Measurements from ENCODE around the gene CFAP206. TPM values are rescaled to one million over a fixed set of nuclear protein-coding genes. Genes with fewer than 3 reads are reported as not detected.

CFAP206 gene
- polyA plus RNA-seq, 1 donor from 2014 or later = 6.6 TPM

- no peaks in the 10 kb centered on the region for H4K20me1 ChIP-seq (ENCODE audit: insufficient read depth)
- no peaks in the 10 kb centered on the region for H3K79me2 ChIP-seq (replicated peaks; ENCODE audit: insufficient read depth, low read length)
- H3K9ac ChIP-seq (ENCODE audit: low read length) = no peak overlapping the region
- no peak overlapping the region for H2AFZ ChIP-seq (ENCODE audit: low read depth, low read length)
- H3K9me3 ChIP-seq (ENCODE audit: low read length) = no peaks in the 10 kb centered on the region
- TF ChIP-seq, protein P1, sequence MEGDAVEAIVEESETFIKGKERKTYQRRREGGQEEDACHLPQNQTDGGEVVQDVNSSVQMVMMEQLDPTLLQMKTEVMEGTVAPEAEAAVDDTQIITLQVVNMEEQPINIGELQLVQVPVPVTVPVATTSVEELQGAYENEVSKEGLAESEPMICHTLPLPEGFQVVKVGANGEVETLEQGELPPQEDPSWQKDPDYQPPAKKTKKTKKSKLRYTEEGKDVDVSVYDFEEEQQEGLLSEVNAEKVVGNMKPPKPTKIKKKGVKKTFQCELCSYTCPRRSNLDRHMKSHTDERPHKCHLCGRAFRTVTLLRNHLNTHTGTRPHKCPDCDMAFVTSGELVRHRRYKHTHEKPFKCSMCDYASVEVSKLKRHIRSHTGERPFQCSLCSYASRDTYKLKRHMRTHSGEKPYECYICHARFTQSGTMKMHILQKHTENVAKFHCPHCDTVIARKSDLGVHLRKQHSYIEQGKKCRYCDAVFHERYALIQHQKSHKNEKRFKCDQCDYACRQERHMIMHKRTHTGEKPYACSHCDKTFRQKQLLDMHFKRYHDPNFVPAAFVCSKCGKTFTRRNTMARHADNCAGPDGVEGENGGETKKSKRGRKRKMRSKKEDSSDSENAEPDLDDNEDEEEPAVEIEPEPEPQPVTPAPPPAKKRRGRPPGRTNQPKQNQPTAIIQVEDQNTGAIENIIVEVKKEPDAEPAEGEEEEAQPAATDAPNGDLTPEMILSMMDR (IDR thresholded peaks at IDR 0.05; ENCODE audit: poor library complexity, severe bottlenecking) = no peak
- TF ChIP-seq RAD21 (conservative IDR thresholded peaks at IDR 0.05) = no peak
- TF ChIP-seq MXI1 (conservative IDR thresholded peaks at IDR 0.05; ENCODE audit: poor library complexity, severe bottlenecking) = no peak
- no peak for TF ChIP-seq SMC3 (conservative IDR thresholded peaks at IDR 0.05; ENCODE audit: poor library complexity)
- H3K9me2 ChIP-seq (ENCODE audit: insufficient read depth, low read length) = no peaks in the 10 kb centered on the region
- no peak overlapping the region for H3K4me2 ChIP-seq (ENCODE audit: low read length)
- no peaks in the 10 kb centered on the region for H3F3A ChIP-seq (ENCODE audit: insufficient read depth, low read length, poor library complexity, severe bottlenecking)
- no peaks in the 10 kb centered on the region for H3K36me3 ChIP-seq (ENCODE audit: insufficient read depth, low read length)
- no peak overlapping the region for H3K4me3 ChIP-seq (ENCODE audit: low read length)
- no peaks in the 10 kb centered on the region for H3K27me3 ChIP-seq (ENCODE audit: insufficient read depth, low read depth, low read length)
- no peak overlapping the region for H3K27ac ChIP-seq (ENCODE audit: low read length)
Measured at GRCh38 chr6:87421576-87421975, 13.8 kb downstream of the CFAP206 start.

DNA sequence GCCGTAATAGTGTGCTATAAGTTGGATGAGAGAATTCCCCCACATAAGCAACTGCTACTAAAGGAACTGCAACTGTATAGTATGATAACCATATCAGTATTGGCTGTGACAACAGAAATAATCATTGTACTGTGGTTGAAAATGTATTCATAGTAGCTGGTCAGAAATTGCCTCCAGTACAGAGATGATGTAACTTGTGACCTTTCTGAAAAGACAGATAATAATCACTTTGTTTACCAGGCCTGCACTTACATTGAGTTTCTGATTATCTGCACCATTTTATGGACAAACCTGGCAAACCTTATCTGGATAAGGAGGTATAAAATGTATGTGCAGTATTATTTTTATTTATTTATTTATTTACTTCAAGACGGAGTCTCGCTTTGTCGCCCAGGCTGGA, 19.0 kb downstream of the CFAP206 start:
- Histone ChIP-seq H3K9ac (ENCODE audit: low read length) (no peak overlapping the region), H3K9me3 (ENCODE audit: low read length) (no peaks in the 10 kb centered on the region), H3K9me2 (ENCODE audit: insufficient read depth, low read length) (no peaks in the 10 kb centered on the region), H3K27ac (ENCODE audit: low read length) (no peak overlapping the region), H2AFZ (ENCODE audit: low read depth, low read length) (no peak overlapping the region), H4K20me1 (ENCODE audit: insufficient read depth) (no peaks in the 10 kb centered on the region), H3K36me3 (ENCODE audit: insufficient read depth, low read length) (no peaks in the 10 kb centered on the region), H3K79me2 (replicated peaks; ENCODE audit: insufficient read depth, low read length) (no peaks in the 10 kb centered on the region), H3K4me3 (ENCODE audit: low read length) (no peak overlapping the region), H3F3A (ENCODE audit: insufficient read depth, low read length, poor library complexity, severe bottlenecking) (no peaks in the 10 kb centered on the region), H3K27me3 (ENCODE audit: insufficient read depth, low read depth, low read length) (no peaks in the 10 kb centered on the region), H3K4me2 (ENCODE audit: low read length) (no peak overlapping the region)
- no peak for TF ChIP-seq SMC3 (conservative IDR thresholded peaks at IDR 0.05; ENCODE audit: poor library complexity)
- TF ChIP-seq TAF1 (IDR thresholded peaks at IDR 0.05; ENCODE audit: low read depth) = no peak
- TF ChIP-seq MXI1 (conservative IDR thresholded peaks at IDR 0.05; ENCODE audit: poor library complexity, severe bottlenecking) = no peak
- no peak for TF ChIP-seq POLR2AphosphoS5 (IDR thresholded peaks at IDR 0.05)
- no peak for TF ChIP-seq REST (IDR thresholded peaks at IDR 0.05; ENCODE audit: borderline replicate concordance)
- TF ChIP-seq EP300 (conservative IDR thresholded peaks at IDR 0.05; ENCODE audit: poor library complexity, severe bottlenecking) = no peak
- no peak for TF ChIP-seq EZH2 (IDR thresholded peaks at IDR 0.05; ENCODE audit: borderline replicate concordance, insufficient read depth, low read length, poor library complexity, severe bottlenecking)
- TF ChIP-seq, protein P1 (IDR thresholded peaks at IDR 0.05; ENCODE audit: poor library complexity, severe bottlenecking) = no peak
- no peak for TF ChIP-seq RAD21 (conservative IDR thresholded peaks at IDR 0.05)

Data from neural cell (in vitro differentiated cells).